Measurements from ENCODE around the gene PDGFC. TPM values are rescaled to one million over a fixed set of nuclear protein-coding genes. Genes with fewer than 3 reads are reported as not detected.

The PDGFC gene
- total and polyA plus RNA-seq, 2 of the 13 experiments (the other 11 are each of a cell fraction or from before 2014, with no cell fraction given), result 4.6 to 9.1 TPM

GRCh38 chr4:156792462-156793085 lies 179.0 kb downstream of the PDGFC start (continued):
- TF ChIP-seq SNAPC4 (CRISPR knock-in tag; IDR thresholded peaks at IDR 0.05) (no peak), ZNF275 (CRISPR knock-in tag; IDR thresholded peaks at IDR 0.05; ENCODE audit: borderline replicate concordance) (no peak), ETV6 (CRISPR knock-in tag; conservative IDR thresholded peaks at IDR 0.05) (no peak), CREBL2 (CRISPR knock-in tag; IDR thresholded peaks at IDR 0.05; ENCODE audit: borderline replicate concordance) (no peak), FIP1L1 (IDR thresholded peaks at IDR 0.05; ENCODE audit: borderline replicate concordance, insufficient read depth, low read depth, low read length) (no peak), NR2F2 (IDR thresholded peaks at IDR 0.05; ENCODE audit: borderline replicate concordance, low read depth) (no peak), ZNF7 (CRISPR knock-in tag; IDR thresholded peaks at IDR 0.05) (no peak), NR2C2 (CRISPR knock-in tag; IDR thresholded peaks at IDR 0.05; ENCODE audit: borderline replicate concordance) (no peak), HMG20A (CRISPR knock-in tag; IDR thresholded peaks at IDR 0.05; ENCODE audit: borderline replicate concordance) (no peak; the same call in 1 of the 2 replicates), MXI1 (IDR thresholded peaks at IDR 0.05; ENCODE audit: borderline replicate concordance, low read depth, low read length) (no peak), ZNF607 (CRISPR knock-in tag; IDR thresholded peaks at IDR 0.05; ENCODE audit: borderline replicate concordance) (no peak), MAFG (CRISPR knock-in tag; IDR thresholded peaks at IDR 0.05) (no peak), ZNF546 (CRISPR knock-in tag; conservative IDR thresholded peaks at IDR 0.05) (no peak), ZNF614 (CRISPR knock-in tag; IDR thresholded peaks at IDR 0.05; ENCODE audit: borderline replicate concordance) (no peak), ZNF256 (CRISPR knock-in tag; conservative IDR thresholded peaks at IDR 0.05) (no peak), HNRNPH1 (optimal IDR thresholded peaks at IDR 0.05; ENCODE audit: low read depth, low read length) (no peak), GFI1 (CRISPR knock-in tag; IDR thresholded peaks at IDR 0.05; ENCODE audit: borderline replicate concordance) (no peak), FOXA3 (CRISPR knock-in tag; IDR thresholded peaks at IDR 0.05) (peak; percentile 19; the same call in 1 of the 2 replicates), YEATS2 (CRISPR knock-in tag; IDR thresholded peaks at IDR 0.05; ENCODE audit: borderline replicate concordance) (no peak)
- TF ChIP-seq, protein P1, sequence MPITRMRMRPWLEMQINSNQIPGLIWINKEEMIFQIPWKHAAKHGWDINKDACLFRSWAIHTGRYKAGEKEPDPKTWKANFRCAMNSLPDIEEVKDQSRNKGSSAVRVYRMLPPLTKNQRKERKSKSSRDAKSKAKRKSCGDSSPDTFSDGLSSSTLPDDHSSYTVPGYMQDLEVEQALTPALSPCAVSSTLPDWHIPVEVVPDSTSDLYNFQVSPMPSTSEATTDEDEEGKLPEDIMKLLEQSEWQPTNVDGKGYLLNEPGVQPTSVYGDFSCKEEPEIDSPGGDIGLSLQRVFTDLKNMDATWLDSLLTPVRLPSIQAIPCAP (CRISPR knock-in tag; IDR thresholded peaks at IDR 0.05; ENCODE audit: low read depth), result no peak
- TF ChIP-seq, protein P2, sequence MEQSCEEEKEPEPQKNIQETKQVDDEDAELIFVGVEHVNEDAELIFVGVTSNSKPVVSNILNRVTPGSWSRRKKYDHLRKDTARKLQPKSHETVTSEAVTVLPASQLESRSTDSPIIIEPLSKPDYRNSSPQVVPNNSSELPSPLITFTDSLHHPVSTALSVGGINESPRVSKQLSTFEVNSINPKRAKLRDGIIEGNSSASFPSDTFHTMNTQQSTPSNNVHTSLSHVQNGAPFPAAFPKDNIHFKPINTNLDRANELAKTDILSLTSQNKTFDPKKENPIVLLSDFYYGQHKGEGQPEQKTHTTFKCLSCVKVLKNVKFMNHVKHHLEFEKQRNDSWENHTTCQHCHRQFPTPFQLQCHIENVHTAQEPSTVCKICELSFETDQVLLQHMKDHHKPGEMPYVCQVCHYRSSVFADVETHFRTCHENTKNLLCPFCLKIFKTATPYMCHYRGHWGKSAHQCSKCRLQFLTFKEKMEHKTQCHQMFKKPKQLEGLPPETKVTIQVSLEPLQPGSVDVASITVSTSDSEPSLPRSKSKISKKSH (CRISPR knock-in tag; IDR thresholded peaks at IDR 0.05; ENCODE audit: borderline replicate concordance), result no peak

Data from HepG2 (cell line).